Neuronal stem cell (in vitro differentiated cells): ENCODE measurements around the gene ZNF740.
A peak's percentile ranks its signal among the peaks of the same experiment; 100 is the strongest.

Experiments used
- DNase-seq: peaks from one replicate; pipeline ENCODE4 v3.0.0-alpha.2; 2013; ENCODE audit warnings: low spot score
- H2AFZ ChIP-seq: one replicate; pipeline ENCODE4 v1.6.1; 2013; ENCODE audit warnings: mild to moderate bottlenecking, low read length, inconsistent platforms
- H2AK5ac ChIP-seq: 2 replicates; pipeline ENCODE4 v1.6.1; 2013; ENCODE audit warnings: low read depth, mild to moderate bottlenecking, inconsistent platforms, low read length, moderate library complexity, mixed read lengths
- H2BK120ac ChIP-seq: 2 replicates; pipeline ENCODE4 v1.6.1; 2013; ENCODE audit warnings: low read depth, mild to moderate bottlenecking, inconsistent platforms, low read length, moderate library complexity, mixed read lengths
- H2BK12ac ChIP-seq: one replicate; pipeline ENCODE4 v1.6.1; 2013; ENCODE audit warnings: low read length, inconsistent platforms
- H2BK15ac ChIP-seq: 2 replicates; pipeline ENCODE4 v1.6.1; 2013; ENCODE audit warnings: mild to moderate bottlenecking, low read length, inconsistent platforms, mixed read lengths
- H2BK5ac ChIP-seq: one replicate; pipeline ENCODE4 v1.6.1; 2013; ENCODE audit warnings: inconsistent platforms, mild to moderate bottlenecking, low read length, moderate library complexity
- H3K14ac ChIP-seq: one replicate; pipeline ENCODE4 v1.6.1; 2013; ENCODE audit warnings: low read length, inconsistent platforms
- H3K18ac ChIP-seq: 2 replicates; pipeline ENCODE4 v1.6.1; 2013; ENCODE audit warnings: low read length, inconsistent platforms
- H3K23ac ChIP-seq: 2 replicates; pipeline ENCODE4 v1.6.1; 2013; ENCODE audit warnings: low read depth, mild to moderate bottlenecking, mixed read lengths, low read length, inconsistent platforms; ENCODE audit not compliant: poor library complexity
- H3K27ac ChIP-seq: replicated peaks from 3 replicates; pipeline ENCODE4 v1.5.1; 2013; ENCODE audit warnings: low read length, inconsistent platforms
- H3K27me3 ChIP-seq, 3 experiments: 2 replicates each; pipeline ENCODE4 v1.6.1; 2013; ENCODE audit warnings: low read length in 3 of 3, mild to moderate bottlenecking in 2 of 3, inconsistent platforms in 1 of 3, low read depth in 1 of 3, mixed read lengths in 1 of 3, moderate library complexity in 1 of 3; ENCODE audit not compliant: control insufficient read depth in 3 of 3, insufficient read depth in 3 of 3
- H3K36me3 ChIP-seq, 2 donors: replicated peaks in 1 of 2; 2 replicates each; pipeline ENCODE4 v1.6.1; 2013; ENCODE audit warnings: low read length in 2 of 2; ENCODE audit not compliant: control insufficient read depth in 2 of 2, insufficient read depth in 2 of 2
- H3K4ac ChIP-seq: 2 replicates; pipeline ENCODE4 v1.6.1; 2013; ENCODE audit warnings: inconsistent platforms, mild to moderate bottlenecking, low read length, moderate library complexity
- H3K4me1 ChIP-seq, 2 donors: 1 replicate in 1 of 2; 2 replicates in 1 of 2; pipeline ENCODE4 v1.6.1; 2013; ENCODE audit warnings: low read length in 2 of 2, low read depth in 1 of 2; ENCODE audit not compliant: control insufficient read depth in 2 of 2, insufficient read depth in 1 of 2
- H3K4me2 ChIP-seq: one replicate; pipeline ENCODE4 v1.6.1; 2013; ENCODE audit warnings: mild to moderate bottlenecking, low read length, inconsistent platforms; ENCODE audit not compliant: insufficient read depth, poor library complexity, severe bottlenecking
- H3K4me3 ChIP-seq, 2 donors: 2 replicates each; pipeline ENCODE4 v1.5.1; 2013; ENCODE audit warnings: low read length in 2 of 2, mild to moderate bottlenecking in 2 of 2, inconsistent platforms in 1 of 2, moderate library complexity in 1 of 2
- H3K79me1 ChIP-seq: one replicate; pipeline ENCODE4 v1.6.1; 2013; ENCODE audit warnings: low read depth, mild to moderate bottlenecking, inconsistent platforms, low read length, moderate library complexity
- H3K9ac ChIP-seq: one replicate; pipeline ENCODE4 v1.6.1; 2013; ENCODE audit warnings: mild to moderate bottlenecking, low read depth, low read length, inconsistent platforms; ENCODE audit not compliant: poor library complexity
- H3K9me3 ChIP-seq, 2 donors: replicated peaks in 1 of 2; 2 replicates each; pipeline versions ENCODE3 to v1.6.1; 2013; ENCODE audit warnings: low read length in 2 of 2, mild to moderate bottlenecking in 2 of 2, inconsistent platforms in 1 of 2, low read depth in 1 of 2, mixed read lengths in 1 of 2, moderate library complexity in 1 of 2; ENCODE audit not compliant: control insufficient read depth in 2 of 2, insufficient read depth in 1 of 2
- H4K8ac ChIP-seq: one replicate; pipeline ENCODE4 v1.6.1; 2013; ENCODE audit warnings: low read depth, mild to moderate bottlenecking, inconsistent platforms, low read length, moderate library complexity
- H4K91ac ChIP-seq: one replicate; pipeline ENCODE4 v1.6.1; 2013; ENCODE audit warnings: low read length, low read depth, mild to moderate bottlenecking, inconsistent platforms; ENCODE audit not compliant: poor library complexity
- WGBS, 2 donors: extraction: QIAGEN DNeasy Blood & Tissue Kit; methylation state at CpG; one replicate each; pipeline ENCODE4 v1.1.7; 2013; ENCODE audit warnings: missing lambda C conversion rate in 2 of 2, mixed read lengths in 1 of 2; ENCODE audit not compliant: insufficient read length in 2 of 2, insufficient replicate concordance in 1 of 2; ENCODE audit errors: extremely low coverage in 2 of 2; 5-methylcytosine and 5-hydroxymethylcytosine counted together

ZNF740 gene

DNA sequence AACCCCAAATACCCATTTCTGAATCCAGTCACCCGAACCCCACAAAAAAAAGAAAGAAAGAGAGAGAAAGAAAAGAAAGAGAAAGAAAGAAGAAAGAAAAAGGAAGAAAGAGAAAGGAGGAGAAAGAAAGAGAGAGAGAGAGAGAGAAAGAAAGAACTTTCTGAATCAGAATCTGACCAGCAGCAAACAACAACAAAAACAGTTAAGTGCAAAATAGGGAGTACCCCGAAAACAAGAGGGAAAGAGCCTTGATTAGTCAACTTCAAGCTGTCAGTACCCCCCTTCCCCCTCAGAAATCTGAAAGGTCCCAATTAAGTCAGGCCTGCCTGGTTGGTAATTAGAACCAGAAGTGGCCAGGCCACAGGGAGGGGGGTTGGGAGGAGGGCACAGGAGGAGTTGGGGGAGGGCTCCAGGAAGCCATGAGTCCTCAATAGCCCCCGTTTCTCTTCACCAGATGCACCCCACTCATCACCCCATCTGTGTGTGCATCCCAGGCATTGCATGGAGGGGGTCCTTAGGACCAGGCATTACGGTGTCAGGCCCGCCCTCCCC lies 41.7 kb downstream of the ZNF740 start:
- H2BK15ac ChIP-seq = peak overlapping the region; percentile 24
- H3K9me3 ChIP-seq = no peaks in the 10 kb centered on the region
- H3K36me3 ChIP-seq = no peaks in the 10 kb centered on the region
- H2BK12ac ChIP-seq = no peak overlapping the region
- H4K91ac ChIP-seq = no peak overlapping the region
- H3K27me3 ChIP-seq = peaks cover 4 to 27% (median 21%) of the 10 kb centered on the region in 3 experiments
- no peaks in the 10 kb centered on the region for H3K79me1 ChIP-seq
- peak overlapping the region; percentile 85 for H3K4me2 ChIP-seq
- peak overlapping the region; percentile 94 for H2AK5ac ChIP-seq
- H3K27ac ChIP-seq = peak overlapping the region; percentile 82
- peaks cover 49 to 55% of the 10 kb centered on the region in 2 donors for H3K4me1 ChIP-seq
- no peak overlapping the region for H2BK5ac ChIP-seq
- H3K4me3 ChIP-seq = peak overlapping the region in 1 of 2 donors; percentile 44
- no peak overlapping the region for H3K23ac ChIP-seq
- peak overlapping the region; percentile 88 for H2AFZ ChIP-seq
- H2BK120ac ChIP-seq = no peak overlapping the region
- peak overlapping the region; percentile 60 for H3K18ac ChIP-seq
- no peak overlapping the region for H4K8ac ChIP-seq
- DNase-seq = no peak
- no CpG with 5 or more reads among the region's 5 CpGs for WGBS, 2 donors
- H3K4ac ChIP-seq = peak overlapping the region; percentile 19
- H3K9ac ChIP-seq = no peak overlapping the region
- H3K14ac ChIP-seq = peak overlapping the region; percentile 71

DNA sequence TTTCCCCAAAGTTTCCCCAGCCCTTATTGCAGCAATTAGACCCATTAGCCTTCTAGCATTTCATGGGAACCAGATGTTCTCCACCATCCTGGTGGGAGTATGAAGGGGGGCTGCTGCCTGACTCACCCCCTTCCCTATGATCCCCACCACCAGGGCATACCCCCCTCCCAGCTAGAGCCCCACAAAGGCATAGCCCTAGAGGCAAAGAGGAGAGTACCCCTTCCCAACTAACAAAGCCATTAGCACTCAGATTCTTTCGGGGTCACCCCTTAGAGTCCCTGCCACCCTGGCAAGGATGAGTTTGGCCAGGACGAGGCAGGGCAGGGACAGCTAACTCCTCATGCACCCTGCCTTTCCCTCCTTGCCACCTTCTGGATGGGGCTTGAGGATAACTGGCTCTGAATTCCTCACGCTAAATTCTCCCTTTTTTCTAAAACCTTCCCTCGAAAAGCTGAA lies 42.3 kb downstream of the ZNF740 start:
- Histone ChIP-seq H3K4me3 (no peak overlapping the region), H2BK15ac (peak overlapping the region; percentile 24), H3K14ac (peak overlapping the region; percentile 71), H2BK120ac (no peak overlapping the region), H2BK12ac (peak overlapping the region; percentile 97), H3K18ac (peak overlapping the region; percentile 91), H3K4me2 (no peak overlapping the region), H2AFZ (peak overlapping the region; percentile 57), H4K8ac (no peak overlapping the region), H3K36me3 (no peaks in the 10 kb centered on the region), H3K4me1 (peaks cover 44 to 49% of the 10 kb centered on the region in 2 donors), H3K23ac (peak overlapping the region; percentile 36), H3K9ac (peak overlapping the region; percentile 24), H4K91ac (no peak overlapping the region), H3K9me3 (no peaks in the 10 kb centered on the region), H3K4ac (peak overlapping the region; percentile 19), H3K27me3 (peaks cover 4 to 27% (median 20%) of the 10 kb centered on the region in 3 experiments), H3K27ac (no peak overlapping the region), H2BK5ac (no peak overlapping the region), H2AK5ac (peak overlapping the region; percentile 94), H3K79me1 (no peaks in the 10 kb centered on the region)
- DNase-seq = no peak
- no CpG with 5 or more reads among the region's 4 CpGs for WGBS, 2 donors

DNA sequence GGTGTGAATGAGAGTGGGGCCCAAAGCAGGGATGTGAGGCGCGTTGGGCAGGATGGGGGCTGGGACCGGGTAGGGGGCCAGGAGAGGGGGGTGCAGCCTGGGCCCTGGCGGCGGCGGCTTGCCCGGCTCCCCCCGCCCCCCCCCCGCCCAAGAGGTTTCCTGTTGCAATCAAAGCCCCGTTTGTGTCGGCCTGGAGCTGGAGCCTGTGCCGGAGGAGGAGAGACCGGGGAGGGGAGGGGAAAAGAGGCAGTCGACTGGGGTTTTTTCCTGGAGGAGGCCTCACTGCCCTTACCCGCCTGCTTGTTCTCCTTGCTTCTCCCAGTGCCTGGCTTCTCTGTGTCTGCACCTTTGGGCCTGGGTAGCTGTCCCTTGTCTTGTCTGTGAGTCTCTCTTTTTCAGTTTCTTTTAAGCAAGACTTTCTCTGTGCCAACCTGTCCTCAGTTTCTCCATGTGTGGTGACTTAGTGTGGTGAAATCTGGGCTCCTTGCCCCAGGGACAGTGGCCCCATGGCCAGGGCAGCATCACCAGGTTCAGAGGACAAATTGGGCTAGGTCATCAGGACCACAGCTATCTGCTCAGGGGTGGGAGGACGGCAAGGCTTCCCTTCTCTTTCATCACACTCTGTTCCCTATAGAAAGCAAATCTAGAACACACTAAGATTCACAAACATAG lies 43.0 kb downstream of the ZNF740 start:
- no peak overlapping the region for H3K4me2 ChIP-seq
- peak overlapping the region; percentile 93 for H3K18ac ChIP-seq
- peaks cover 41 to 47% of the 10 kb centered on the region in 2 donors for H3K4me1 ChIP-seq
- H2BK12ac ChIP-seq = no peak overlapping the region
- no peak overlapping the region for H2BK5ac ChIP-seq
- H4K91ac ChIP-seq = peak overlapping the region; percentile 74
- no peak for DNase-seq
- no peak overlapping the region for H3K4me3 ChIP-seq
- H3K23ac ChIP-seq = peak overlapping the region; percentile 36
- H2AFZ ChIP-seq = peak overlapping the region; percentile 57
- H3K4ac ChIP-seq = no peak overlapping the region
- H3K9me3 ChIP-seq = no peaks in the 10 kb centered on the region
- H3K36me3 ChIP-seq = no peaks in the 10 kb centered on the region
- H3K9ac ChIP-seq = no peak overlapping the region
- no peak overlapping the region for H4K8ac ChIP-seq
- peak overlapping the region; percentile 24 for H2BK15ac ChIP-seq
- no peaks in the 10 kb centered on the region for H3K79me1 ChIP-seq
- WGBS, 2 donors = no CpG with 5 or more reads among the region's 16 CpGs
- H3K14ac ChIP-seq = no peak overlapping the region
- no peak overlapping the region for H3K27ac ChIP-seq
- peak overlapping the region; percentile 43 for H2AK5ac ChIP-seq
- H2BK120ac ChIP-seq = no peak overlapping the region
- peaks cover 4 to 27% (median 13%) of the 10 kb centered on the region in 3 experiments for H3K27me3 ChIP-seq
